SU-DHL-6 (cell line): ENCODE results near the gene RBM15B.

Experiments
- EZH2phosphoT487 ChIP-seq: fragments of 200-600 bp; sonication (generic), shearing (Covaris generic); conservative IDR thresholded peaks from 2 replicates; pipeline ENCODE4 v1.6.1; 2018; ENCODE audit warnings: mild to moderate bottlenecking, antibody characterized with exemption, low read length, moderate library complexity, mixed read lengths
- TF ChIP-seq, protein P1 (sequence below): fragments of 200-600 bp; sonication (generic); IDR thresholded peaks from one replicate; pipeline ENCODE4 v1.5.1; 2017; ENCODE audit warnings: antibody characterized with exemption, mild to moderate bottlenecking, low read length, moderate library complexity; ENCODE audit not compliant: insufficient read depth, poor library complexity, severe bottlenecking

DNA sequence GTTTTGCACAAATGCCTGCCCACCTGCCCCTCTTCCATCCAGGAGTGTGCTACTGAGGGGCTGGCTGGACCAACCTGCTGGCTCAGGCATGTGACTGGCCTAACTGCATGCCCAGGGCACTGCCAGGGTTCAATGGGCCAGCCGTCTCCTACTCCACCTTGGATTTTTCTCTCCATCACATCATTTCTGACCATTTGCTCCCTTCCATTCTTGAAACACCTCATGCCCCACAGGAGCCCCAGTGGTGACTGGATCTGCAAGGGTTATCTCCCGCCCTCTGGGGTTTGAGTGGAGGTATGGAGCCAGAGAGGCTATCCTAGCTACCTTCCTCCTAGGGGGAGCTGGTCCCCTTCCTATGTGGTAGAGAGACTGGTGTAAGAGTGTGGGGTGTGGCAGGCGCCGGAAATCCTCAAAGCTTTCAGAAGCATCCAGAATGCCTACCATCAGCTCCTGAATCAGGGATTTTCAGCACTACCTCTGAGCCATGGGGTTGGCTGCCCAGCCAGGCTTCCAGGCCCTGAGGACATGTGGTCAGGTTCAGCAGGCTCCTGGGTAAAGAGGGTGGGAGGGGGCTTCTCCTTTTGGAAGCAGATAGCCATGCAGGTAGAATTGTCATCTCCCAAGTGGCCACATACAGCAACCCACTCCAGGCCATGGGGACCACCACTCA is 8.9 kb upstream of the RBM15B start:
- TF ChIP-seq, protein P1, sequence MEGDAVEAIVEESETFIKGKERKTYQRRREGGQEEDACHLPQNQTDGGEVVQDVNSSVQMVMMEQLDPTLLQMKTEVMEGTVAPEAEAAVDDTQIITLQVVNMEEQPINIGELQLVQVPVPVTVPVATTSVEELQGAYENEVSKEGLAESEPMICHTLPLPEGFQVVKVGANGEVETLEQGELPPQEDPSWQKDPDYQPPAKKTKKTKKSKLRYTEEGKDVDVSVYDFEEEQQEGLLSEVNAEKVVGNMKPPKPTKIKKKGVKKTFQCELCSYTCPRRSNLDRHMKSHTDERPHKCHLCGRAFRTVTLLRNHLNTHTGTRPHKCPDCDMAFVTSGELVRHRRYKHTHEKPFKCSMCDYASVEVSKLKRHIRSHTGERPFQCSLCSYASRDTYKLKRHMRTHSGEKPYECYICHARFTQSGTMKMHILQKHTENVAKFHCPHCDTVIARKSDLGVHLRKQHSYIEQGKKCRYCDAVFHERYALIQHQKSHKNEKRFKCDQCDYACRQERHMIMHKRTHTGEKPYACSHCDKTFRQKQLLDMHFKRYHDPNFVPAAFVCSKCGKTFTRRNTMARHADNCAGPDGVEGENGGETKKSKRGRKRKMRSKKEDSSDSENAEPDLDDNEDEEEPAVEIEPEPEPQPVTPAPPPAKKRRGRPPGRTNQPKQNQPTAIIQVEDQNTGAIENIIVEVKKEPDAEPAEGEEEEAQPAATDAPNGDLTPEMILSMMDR, result no peak
- no peak for TF ChIP-seq EZH2phosphoT487
